ENCODE data around the gene ATP12A.

- TF ChIP-seq REST (IDR thresholded peaks at IDR 0.05; ENCODE audit: insufficient read depth in 1 of 2, low read depth in 2 of 2, low read length in 1 of 2) (no peak), CTCF (IDR thresholded peaks at IDR 0.05) (no peak), POLR2AphosphoS5 (IDR thresholded peaks at IDR 0.05; ENCODE audit: low read depth, low read length) (no peak)
Measured at GRCh38 chr13:24675806-24676570, 4.2 kb upstream of the ATP12A start.
